Endothelial cell of umbilical vein (primary cell): ENCODE results near the gene GALNT2. TPM values are rescaled to one million over a fixed set of nuclear protein-coding genes. Genes with fewer than 3 reads are reported as not detected.

Source experiments
- BruUV-seq: library from RNA; stranded (reverse); fragments of 400-500 nt; replicated peaks from 2 replicates; lab custom pipeline; 2021; lab: Mats Ljungman, UMichigan
- CTCF ChIA-PET: fragments of 300-600, 350-600 bp; sonication (Branson Sonifier 250); formaldehyde crosslinking; loops from one replicate; lab custom pipeline; 2021; ENCODE audit warnings: antibody characterized with exemption, inconsistent platforms; lab: Charles Lee
- POLR2A ChIA-PET: fragments of 300-600, 350-600 bp; sonication (Branson Sonifier 250); formaldehyde crosslinking; loops from one replicate; lab custom pipeline; 2021; ENCODE audit warnings: antibody characterized with exemption, inconsistent platforms; lab: Charles Lee
- DNase-seq: peaks from one replicate; pipeline ENCODE4 v3.0.0-alpha.2; 2011; ENCODE audit warnings: low read depth, low spot score
- FAIRE-seq: peaks from 2 replicates; lab custom pipeline; 2011; peaks lifted over from hg19 to GRCh38; lab: Jason Lieb, UNC
- H2AFZ ChIP-seq: 2 replicates; pipeline ENCODE4 v1.6.0; 2012; ENCODE audit warnings: low read depth, low read length, control low read depth, inconsistent platforms
- H3K27ac ChIP-seq: 2 replicates; pipeline ENCODE4 v1.5.1; 2011; ENCODE audit warnings: low read depth, mild to moderate bottlenecking, control low read depth, low read length, moderate library complexity; ENCODE audit not compliant: insufficient read depth
- H3K27me3 ChIP-seq, 2 experiments: 2 replicates each; pipeline versions ENCODE4 v1.6.0 to v1.6.1; 2011; ENCODE audit warnings: low read length in 2 of 2, mixed read lengths in 1 of 2; ENCODE audit not compliant: control insufficient read depth in 2 of 2, insufficient read depth in 2 of 2
- H3K36me3 ChIP-seq, 2 experiments: 2 replicates in 1 of 2; 3 replicates in 1 of 2; pipeline ENCODE4 v1.5.1; 2011; ENCODE audit warnings: low read length in 2 of 2, mild to moderate bottlenecking in 1 of 2, moderate library complexity in 1 of 2; ENCODE audit not compliant: control insufficient read depth in 2 of 2, insufficient read depth in 2 of 2; ENCODE audit errors: extremely low read depth in 1 of 2
- H3K4me1 ChIP-seq: 3 replicates; pipeline ENCODE4 v1.5.1; 2011; ENCODE audit warnings: mild to moderate bottlenecking, low read length; ENCODE audit not compliant: control insufficient read depth, insufficient read depth; ENCODE audit errors: extremely low read depth
- H3K4me2 ChIP-seq: 2 replicates; pipeline ENCODE4 v1.6.1; 2011; ENCODE audit warnings: low read length, control low read depth, mixed read lengths; ENCODE audit not compliant: insufficient read depth
- H3K4me3 ChIP-seq, 3 experiments: fragments of 200-600 bp in 1 of 3; sonication (generic), shearing (Covaris generic) in 1 of 3; replicated peaks in 1 of 3; 2 replicates each; pipeline ENCODE4 v1.5.1; 2011 to 2016; ENCODE audit warnings: control low read depth in 3 of 3, low read length in 3 of 3, mild to moderate bottlenecking in 2 of 3, inconsistent platforms in 1 of 3, low read depth in 1 of 3, moderate library complexity in 1 of 3; ENCODE audit not compliant: insufficient read depth in 1 of 3
- H3K79me2 ChIP-seq: 2 replicates; pipeline ENCODE4 v1.6.0; 2012; ENCODE audit warnings: low read length, inconsistent platforms; ENCODE audit not compliant: control insufficient read depth, insufficient read depth
- H3K9ac ChIP-seq: replicated peaks from 2 replicates; pipeline ENCODE3; 2011; ENCODE audit warnings: low read length, control low read depth; ENCODE audit not compliant: insufficient read depth; ENCODE audit errors: extremely low read depth
- H3K9me1 ChIP-seq: replicated peaks from 3 replicates; pipeline ENCODE4 v1.6.0; 2011; ENCODE audit warnings: mild to moderate bottlenecking, low read length; ENCODE audit not compliant: control insufficient read depth, insufficient read depth; ENCODE audit errors: extremely low read depth
- H3K9me3 ChIP-seq: replicated peaks from 2 replicates; pipeline ENCODE4 v1.5.1; 2012; ENCODE audit warnings: low read length, inconsistent platforms; ENCODE audit not compliant: control insufficient read depth, insufficient read depth
- H4K20me1 ChIP-seq: replicated peaks from 2 replicates; pipeline ENCODE3; 2011; ENCODE audit warnings: mild to moderate bottlenecking, low read length; ENCODE audit not compliant: control insufficient read depth, insufficient read depth; ENCODE audit errors: extremely low read depth
- EZH2 ChIP-seq: IDR thresholded peaks from 2 replicates; pipeline ENCODE4 v1.6.1; 2012; ENCODE audit warnings: borderline replicate concordance, low read depth, mild to moderate bottlenecking, moderate library complexity, low read length, inconsistent platforms; ENCODE audit not compliant: severe bottlenecking
- FOS ChIP-seq: IDR thresholded peaks from 2 replicates; pipeline ENCODE4 v1.6.1; 2011; ENCODE audit warnings: mild to moderate bottlenecking, low read length, moderate library complexity, borderline replicate concordance; ENCODE audit not compliant: insufficient read depth
- GATA2 ChIP-seq: IDR thresholded peaks from 2 replicates; pipeline ENCODE4 v1.7.0; 2011; ENCODE audit warnings: low read depth, mild to moderate bottlenecking, moderate library complexity, mixed read lengths, low read length; ENCODE audit not compliant: insufficient read length, insufficient read depth
- JUN ChIP-seq: IDR thresholded peaks from 2 replicates; pipeline ENCODE4 v1.6.1; 2011; ENCODE audit warnings: borderline replicate concordance, low read depth; ENCODE audit not compliant: insufficient read length, insufficient read depth
- MYC ChIP-seq: IDR thresholded peaks from one replicate; pipeline ENCODE4 v1.6.1; 2011; ENCODE audit warnings: mild to moderate bottlenecking, low read depth, low read length
- POLR2A ChIP-seq: IDR thresholded peaks from 2 replicates; pipeline ENCODE4 v1.6.1; 2012; ENCODE audit warnings: low read depth, mild to moderate bottlenecking, control low read depth, low read length
- POLR2AphosphoS5 ChIP-seq: IDR thresholded peaks from 2 replicates; pipeline ENCODE4 v1.6.1; 2012; ENCODE audit warnings: low read depth, mild to moderate bottlenecking, control low read depth, low read length, moderate library complexity; ENCODE audit not compliant: insufficient read depth
- dilution Hi-C: fragments of 300-500 bp; cut with MboI; formaldehyde crosslinking; loops from one replicate; pipeline ENCODE4 v1.15.0; 2019; ENCODE audit warnings: low sequenced_read_pairs; ENCODE audit not compliant: extremely low pct_ligation_motif_present
- intact Hi-C: fragments of 100-400 bp; cut with micrococcal nuclease; formaldehyde crosslinking; loops from one replicate; pipeline ENCODE4 v1.10.0; 2022
- polyA plus RNA-seq, 4 experiments: library from polyadenylated mRNA; depleted of rRNA in 3 of 4; stranded (reverse) in 3 of 4; unstranded in 1 of 4; fragments of >200 nt; gene quantifications; 2 replicates each; pipeline versions ENCODE4 v1.2.1 to v1.2.3, GENCODE V29; 2011 to 2012; ENCODE audit warnings: missing spikeins in 1 of 4
- total RNA-seq: library from RNA; stranded (reverse); gene quantifications from 2 replicates; pipeline ENCODE4 v1.2.3, GENCODE V29; 2021
- TF ChIP-seq, protein P1 (sequence below), 2 donors: IDR thresholded peaks; 1 replicate in 1 of 2; 2 replicates in 1 of 2; pipeline ENCODE4 v1.5.1; 2011; ENCODE audit warnings: low read length in 2 of 2, mild to moderate bottlenecking in 2 of 2, moderate library complexity in 2 of 2, control low read depth in 1 of 2, inconsistent platforms in 1 of 2, low read depth in 1 of 2; ENCODE audit not compliant: insufficient read depth in 1 of 2; ENCODE audit errors: extremely low read depth in 1 of 2
- TF ChIP-seq, protein P2 (sequence below): IDR thresholded peaks from 2 replicates; pipeline ENCODE4 v1.6.1; 2011; ENCODE audit not compliant: insufficient read depth, insufficient read length

GALNT2 gene
- total and polyA plus RNA-seq, 2 donors (not counting 3 experiments of a cell fraction or from before 2014, with no cell fraction given), result 56.3 to 77.5 TPM

DNA sequence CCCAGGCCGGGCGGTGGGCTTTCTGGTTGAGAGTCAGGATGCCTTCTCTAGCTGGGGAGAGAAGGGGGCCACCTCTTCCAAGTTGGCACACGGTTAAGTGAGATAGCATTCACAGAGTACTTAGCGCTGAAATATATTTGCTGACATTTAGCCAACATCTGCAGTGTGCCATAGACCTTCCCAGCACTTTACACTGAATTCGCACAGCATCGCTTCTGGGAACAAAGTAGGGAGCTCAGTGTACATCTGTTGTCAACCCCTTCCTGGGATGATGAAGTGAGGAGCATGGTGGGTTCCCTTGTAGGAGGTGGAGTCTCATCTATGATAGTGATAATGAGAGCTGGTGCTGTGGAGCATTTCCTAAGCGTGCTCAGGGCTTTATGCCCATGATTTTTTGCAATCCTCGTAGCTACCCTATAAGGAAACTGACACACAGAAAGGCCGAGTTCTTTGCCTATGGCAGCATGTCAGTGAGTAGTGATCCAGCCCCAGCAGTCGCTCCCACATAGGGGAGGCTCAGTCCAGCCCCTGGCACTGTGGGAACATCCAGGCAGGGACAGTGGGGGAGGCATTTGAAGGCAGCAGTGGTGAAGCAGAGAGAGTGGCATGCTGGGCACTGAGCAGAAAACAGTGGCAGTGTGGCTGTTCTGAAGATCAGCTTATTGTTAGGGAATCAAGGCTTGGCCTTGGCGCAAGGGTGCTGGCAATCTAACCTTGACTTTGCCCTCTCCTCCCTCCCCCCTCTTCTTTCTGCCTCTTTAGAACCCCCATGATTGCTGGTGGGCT is 182.8 kb downstream of the GALNT2 start:
- ChIA-PET POLR2A (no interaction called here), CTCF (no interaction called here)
- Histone ChIP-seq H3K79me2 (no peaks in the 10 kb centered on the region), H2AFZ (no peak overlapping the region), H3K9ac (no peak overlapping the region), H3K27me3 (no peaks in the 10 kb centered on the region), H3K36me3 (peaks cover 0 to 16% of the 10 kb centered on the region in 2 experiments), H3K9me3 (no peaks in the 10 kb centered on the region), H3K9me1 (no peaks in the 10 kb centered on the region), H3K4me1 (no peaks in the 10 kb centered on the region), H3K27ac (no peak overlapping the region), H3K4me3 (no peak overlapping the region), H3K4me2 (no peak overlapping the region), H4K20me1 (no peaks in the 10 kb centered on the region)
- FAIRE-seq, result no peak
- dilution Hi-C loops (no loop called here), intact Hi-C loops (no loop called here)
- TF ChIP-seq GATA2 (no peak), FOS (no peak), JUN (no peak), EZH2 (no peak), MYC (no peak), POLR2AphosphoS5 (no peak), POLR2A (no peak)
- TF ChIP-seq, protein P1, sequence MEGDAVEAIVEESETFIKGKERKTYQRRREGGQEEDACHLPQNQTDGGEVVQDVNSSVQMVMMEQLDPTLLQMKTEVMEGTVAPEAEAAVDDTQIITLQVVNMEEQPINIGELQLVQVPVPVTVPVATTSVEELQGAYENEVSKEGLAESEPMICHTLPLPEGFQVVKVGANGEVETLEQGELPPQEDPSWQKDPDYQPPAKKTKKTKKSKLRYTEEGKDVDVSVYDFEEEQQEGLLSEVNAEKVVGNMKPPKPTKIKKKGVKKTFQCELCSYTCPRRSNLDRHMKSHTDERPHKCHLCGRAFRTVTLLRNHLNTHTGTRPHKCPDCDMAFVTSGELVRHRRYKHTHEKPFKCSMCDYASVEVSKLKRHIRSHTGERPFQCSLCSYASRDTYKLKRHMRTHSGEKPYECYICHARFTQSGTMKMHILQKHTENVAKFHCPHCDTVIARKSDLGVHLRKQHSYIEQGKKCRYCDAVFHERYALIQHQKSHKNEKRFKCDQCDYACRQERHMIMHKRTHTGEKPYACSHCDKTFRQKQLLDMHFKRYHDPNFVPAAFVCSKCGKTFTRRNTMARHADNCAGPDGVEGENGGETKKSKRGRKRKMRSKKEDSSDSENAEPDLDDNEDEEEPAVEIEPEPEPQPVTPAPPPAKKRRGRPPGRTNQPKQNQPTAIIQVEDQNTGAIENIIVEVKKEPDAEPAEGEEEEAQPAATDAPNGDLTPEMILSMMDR (IDR thresholded peaks at IDR 0.05; ENCODE audit: extremely low read depth in 1 of 2, insufficient read depth in 1 of 2, low read depth in 1 of 2, low read length in 2 of 2), result no peak
- TF ChIP-seq, protein P2, sequence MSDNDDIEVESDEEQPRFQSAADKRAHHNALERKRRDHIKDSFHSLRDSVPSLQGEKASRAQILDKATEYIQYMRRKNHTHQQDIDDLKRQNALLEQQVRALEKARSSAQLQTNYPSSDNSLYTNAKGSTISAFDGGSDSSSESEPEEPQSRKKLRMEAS, result no peak
- no TSS peak for BruUV-seq
- DNase-seq, result no peak
